B cell (primary cell): ENCODE measurements around the gene HSD17B2.

Experiments
- CTCF ChIP-seq: fragments of 200-600 bp; IDR thresholded peaks from one replicate; pipeline ENCODE4 v1.8.0; 2022; ENCODE audit warnings: antibody characterized with exemption, mild to moderate bottlenecking
- EZH2 ChIP-seq: IDR thresholded peaks from 2 replicates; pipeline ENCODE4 v1.6.1; 2012; ENCODE audit warnings: borderline replicate concordance, low read depth, mild to moderate bottlenecking, moderate library complexity, low read length; ENCODE audit not compliant: insufficient read depth, poor library complexity, severe bottlenecking

- TF ChIP-seq CTCF: no peak
- TF ChIP-seq EZH2: no peak
These were observed 94.8 kb downstream of the HSD17B2 start for GRCh38 chr16:82129881-82130280.
